HepG2 (cell line): ENCODE measurements around the gene ZCCHC7. TPM values are rescaled to one million over a fixed set of nuclear protein-coding genes. Genes with fewer than 3 reads are reported as not detected.

ENCODE experiments used
- ATAC-seq: fragments of 200-7000 bp; cut with Tn5 transposase; 3 replicates; pipeline ENCODE4 v1.9.1; 2020; ENCODE audit warnings: mild to moderate bottlenecking, moderate library complexity
- BruUV-seq: library from RNA; stranded (reverse); fragments of 400-500 nt; replicated peaks from 2 replicates; lab custom pipeline; 2021; lab: Mats Ljungman, UMichigan
- CTCF ChIA-PET: fragments of 300-600 bp; formaldehyde crosslinking; extraction: SDS; loops from one replicate; lab custom pipeline; 2021; ENCODE audit warnings: low total read pairs, inconsistent platforms, low intra/inter-chr PET ratio; lab: Yijun Ruan, JAX
- POLR2A ChIA-PET: fragments of 350-600 bp; sonication (Branson Sonifier 250); formaldehyde crosslinking; loops from one replicate; lab custom pipeline; 2020; ENCODE audit warnings: antibody characterized with exemption, inconsistent platforms; lab: Yijun Ruan, JAX
- DNase-seq: peaks from one replicate; pipeline ENCODE4 v3.0.0-alpha.2; 2015; ENCODE audit warnings: low spot score
- FAIRE-seq: peaks from 3 replicates; lab custom pipeline; 2011; peaks lifted over from hg19 to GRCh38; lab: Jason Lieb, UNC
- H2AFZ ChIP-seq: one replicate; pipeline ENCODE4 v1.6.1; 2011; ENCODE audit warnings: low read length, inconsistent platforms
- H3K27ac ChIP-seq: fragments of 300-600 bp; 3 replicates; pipeline ENCODE4 v1.8.0; 2011; ENCODE audit warnings: mixed run types, mild to moderate bottlenecking, mixed read lengths, low read length, inconsistent platforms; ENCODE audit not compliant: insufficient read depth; ENCODE audit errors: extremely low read length
- H3K27me3 ChIP-seq, 2 experiments: fragments of 200-600 bp in 1 of 2; 2 replicates in 1 of 2; 3 replicates in 1 of 2; pipeline versions ENCODE4 v1.6.0 to v1.8.0; 2011; ENCODE audit warnings: low read length in 2 of 2, mild to moderate bottlenecking in 2 of 2, moderate library complexity in 2 of 2, inconsistent platforms in 1 of 2; ENCODE audit not compliant: insufficient read depth in 2 of 2, control insufficient read depth in 1 of 2
- H3K36me3 ChIP-seq, 2 experiments: fragments of 200-600 bp in 1 of 2; replicated peaks in 1 of 2; 2 replicates in 1 of 2; 3 replicates in 1 of 2; pipeline versions ENCODE4 v1.5.1 to v1.8.0; 2011; ENCODE audit warnings: low read length in 2 of 2, inconsistent platforms in 1 of 2; ENCODE audit not compliant: insufficient read depth in 2 of 2, control insufficient read depth in 1 of 2
- H3K4me1 ChIP-seq: 2 replicates; pipeline ENCODE4 v1.5.1; 2012; ENCODE audit warnings: low read length, inconsistent platforms; ENCODE audit not compliant: insufficient read depth
- H3K4me2 ChIP-seq: 2 replicates; pipeline ENCODE4 v1.6.0; 2011; ENCODE audit warnings: low read depth, low read length, inconsistent platforms
- H3K4me3 ChIP-seq, 3 experiments: fragments of 200-600 bp in 1 of 3; sonication (generic), shearing (Covaris generic) in 1 of 3; replicated peaks in 1 of 3; 2 replicates each; pipeline ENCODE4 v1.5.1; 2011 to 2016; ENCODE audit warnings: low read length in 3 of 3, inconsistent platforms in 2 of 3, low read depth in 2 of 3, mild to moderate bottlenecking in 2 of 3, control low read depth in 1 of 3, mixed read lengths in 1 of 3; ENCODE audit not compliant: insufficient read depth in 1 of 3
- H3K79me2 ChIP-seq: one replicate; pipeline ENCODE4 v1.6.1; 2011; ENCODE audit warnings: low read length, inconsistent platforms; ENCODE audit not compliant: insufficient read depth
- H3K9ac ChIP-seq: 2 replicates; pipeline ENCODE4 v1.6.0; 2011; ENCODE audit warnings: mild to moderate bottlenecking, low read depth, low read length, inconsistent platforms; ENCODE audit not compliant: insufficient read depth
- H3K9me3 ChIP-seq: 2 replicates; pipeline ENCODE4 v1.5.1; 2012; ENCODE audit warnings: mild to moderate bottlenecking, low read length
- H4K20me1 ChIP-seq: 2 replicates; pipeline ENCODE4 v1.6.0; 2011; ENCODE audit warnings: inconsistent platforms, mild to moderate bottlenecking, low read length, moderate library complexity; ENCODE audit not compliant: insufficient read depth
- GRHL1 ChIP-seq: sonication (generic); formaldehyde crosslinking; conservative IDR thresholded peaks from 2 replicates; pipeline ENCODE4 v1.8.0; 2022; ENCODE audit warnings: missing genetic modification reagents
- RFXANK ChIP-seq: IDR thresholded peaks from 2 replicates; pipeline ENCODE4 v1.6.1; 2016
- SNRNP70 ChIP-seq: fragments of 200-400 bp; formaldehyde crosslinking; IDR thresholded peaks from 2 replicates; pipeline ENCODE4 v1.6.1; 2017; ENCODE audit warnings: mild to moderate bottlenecking, low read depth, low read length, moderate library complexity
- SP140L ChIP-seq: sonication (generic); formaldehyde crosslinking; IDR thresholded peaks from 2 replicates; pipeline ENCODE4 v1.4.0; 2020; ENCODE audit warnings: missing genetic modification reagents, borderline replicate concordance
- TBX2 ChIP-seq: sonication (generic); formaldehyde crosslinking; IDR thresholded peaks from 2 replicates; pipeline ENCODE4 v1.5.0; 2020; ENCODE audit warnings: missing genetic modification reagents, mild to moderate bottlenecking, borderline replicate concordance
- TGIF2 ChIP-seq: IDR thresholded peaks from 2 replicates; pipeline ENCODE4 v1.6.1; 2016; ENCODE audit warnings: control low read depth, missing compliant biosample characterization
- U2AF2 ChIP-seq: fragments of 200-400 bp; formaldehyde crosslinking; IDR thresholded peaks from 2 replicates; pipeline ENCODE4 v1.6.1; 2017; ENCODE audit warnings: low read depth, mild to moderate bottlenecking, low read length
- XRCC5 ChIP-seq: fragments of 200-400 bp; formaldehyde crosslinking; optimal IDR thresholded peaks from 2 replicates; pipeline ENCODE3; 2017; ENCODE audit warnings: mild to moderate bottlenecking, low read length
- ZFP36L2 ChIP-seq: sonication (generic); formaldehyde crosslinking; IDR thresholded peaks from 2 replicates; pipeline ENCODE4 v1.4.0; 2020; ENCODE audit warnings: missing genetic modification reagents
- ZNF160 ChIP-seq: sonication (generic); formaldehyde crosslinking; IDR thresholded peaks from 2 replicates; pipeline ENCODE4 v1.8.0; 2022; ENCODE audit warnings: mild to moderate bottlenecking, inconsistent platforms, missing genetic modification reagents
- ZNF646 ChIP-seq: sonication (generic); formaldehyde crosslinking; IDR thresholded peaks from 2 replicates; pipeline ENCODE4 v1.9.0; 2021; ENCODE audit warnings: mild to moderate bottlenecking, missing genetic modification reagents
- WGBS: methylation state at CpG from one replicate; pipeline ENCODE4 v1.1.6; 2017; ENCODE audit warnings: low lambda C conversion rate; 5-methylcytosine and 5-hydroxymethylcytosine counted together
- in situ Hi-C: cut with HindIII; loops from 2 replicates; pipeline ENCODE4 v1.10.0; 2017; ENCODE audit warnings: low pct_unique_long_range_greater_than_20kb; ENCODE audit not compliant: extremely low pct_ligation_motif_present
- intact Hi-C: fragments of 100-400 bp; cut with micrococcal nuclease; formaldehyde crosslinking; loops from one replicate; pipeline ENCODE4 v1.10.0; 2022; ENCODE audit not compliant: unreplicated experiment
- polyA plus RNA-seq, 8 experiments: library from polyadenylated mRNA; depleted of rRNA in 3 of 8; stranded (reverse) in 7 of 8; unstranded in 1 of 8; fragments of >200 nt; fragmentation: Illumina TruSeq in 4 of 8; extraction: Trizol in 4 of 8; gene quantifications; 2 replicates each; pipeline versions ENCODE4 v1.2.1 to v1.2.3, GENCODE V29; 2011 to 2016; ENCODE audit warnings: low read depth in 4 of 8, missing spikeins in 1 of 8, mixed read lengths in 1 of 8; ENCODE audit not compliant: insufficient read depth in 1 of 8
- total RNA-seq, 5 experiments: library from RNA; depleted of rRNA; stranded (reverse); fragments of >200 nt; fragmentation: Illumina TruSeq; extraction: Trizol; gene quantifications; 2 replicates each; pipeline ENCODE4 v1.2.3, GENCODE V29; 2016; ENCODE audit warnings: low read depth in 1 of 5

The ZCCHC7 gene
- total and polyA plus RNA-seq, 2 of the 13 experiments (the other 11 are each of a cell fraction or from before 2014, with no cell fraction given): 13.6 to 19.3 TPM

- Histone ChIP-seq H3K4me3 (no peak overlapping the region), H4K20me1 (no peaks in the 10 kb centered on the region), H3K4me2 (no peak overlapping the region), H3K4me1 (no peaks in the 10 kb centered on the region), H3K9ac (no peak overlapping the region), H3K36me3 (no peaks in the 10 kb centered on the region), H3K27ac (no peak overlapping the region), H3K9me3 (no peaks in the 10 kb centered on the region), H3K27me3 (no peaks in the 10 kb centered on the region), H3K79me2 (no peaks in the 10 kb centered on the region), H2AFZ (no peak overlapping the region)
- TF ChIP-seq RFXANK (CRISPR knock-in tag) (no peak), U2AF2 (no peak), ZNF160 (CRISPR knock-in tag) (no peak), XRCC5 (no peak), ZFP36L2 (no peak), SP140L (no peak), GRHL1 (CRISPR knock-in tag) (no peak), TBX2 (CRISPR knock-in tag) (no peak)
- FAIRE-seq (no peak), DNase-seq (no peak), ATAC-seq (no peak)
- POLR2A ChIA-PET: no interaction called here
- no TSS peak for BruUV-seq
- WGBS: over 99% methylated on average over 4 of the region's 4 CpGs
- intact Hi-C loops: no loop called here
- in situ Hi-C loops: no loop called here
- CTCF ChIA-PET: no interaction called here
These were observed 133.1 kb downstream of the ZCCHC7 start for GRCh38 chr9:37253377-37253937.

GRCh38 chr9:37255187-37255586 lies 134.8 kb downstream of the ZCCHC7 start:
- Histone ChIP-seq H3K9me3 (no peaks in the 10 kb centered on the region), H3K4me2 (no peak overlapping the region), H3K27ac (no peak overlapping the region), H3K4me3 (no peak overlapping the region), H3K79me2 (no peaks in the 10 kb centered on the region), H4K20me1 (no peaks in the 10 kb centered on the region), H3K4me1 (no peaks in the 10 kb centered on the region), H2AFZ (no peak overlapping the region), H3K9ac (no peak overlapping the region), H3K36me3 (no peaks in the 10 kb centered on the region), H3K27me3 (no peaks in the 10 kb centered on the region)
- intact Hi-C loops: no loop called here
- no TSS peak for BruUV-seq
- in situ Hi-C loops: no loop called here
- no peak for FAIRE-seq
- POLR2A ChIA-PET: no interaction called here
- no peak for ATAC-seq
- 96% methylated on average over 2 of the region's 2 CpGs for WGBS
- CTCF ChIA-PET: no interaction called here
- no peak for DNase-seq
- TF ChIP-seq TGIF2: no peak
- no peak for TF ChIP-seq SNRNP70
- TF ChIP-seq ZNF646 (CRISPR knock-in tag): no peak
